Dedifferentiated amniotic fluid mesenchymal stem cell (primary cell): ENCODE results near the gene FGF16.
"Not testable (repeated sequence)": the region's sequence is repeated elsewhere in the genome, so short reads cannot be mapped to it uniquely, and the experiment has no call there.

Experiments used
- DNase-seq: peaks from one replicate; pipeline ENCODE4 v3.0.0-alpha.2; 2016; ENCODE audit errors: extremely low spot score

FGF16 gene

GRCh38 chrX:77447653-77448569, 722 bp downstream of the FGF16 start:
- DNase-seq: no peak

GRCh38 chrX:77450415-77450814, 3.2 kb downstream of the FGF16 start:
- no peak for DNase-seq

- no peak for DNase-seq
These were observed 3.8 kb downstream of the FGF16 start for GRCh38 chrX:77450996-77451395.

GRCh38 chrX:77453190-77453589, 6.0 kb downstream of the FGF16 start:
- no peak for DNase-seq

GRCh38 chrX:77455437-77455836, 8.2 kb downstream of the FGF16 start:
- no peak for DNase-seq

- DNase-seq: no peak
These were observed 36.9 kb downstream of the FGF16 start for GRCh38 chrX:77484045-77484444.

GRCh38 chrX:77493677-77494553, 46.7 kb downstream of the FGF16 start:
- no peak for DNase-seq

- DNase-seq: not testable (repeated sequence)
These were observed 53.0 kb downstream of the FGF16 start for GRCh38 chrX:77500164-77500563.

- DNase-seq: no peak
These were observed 55.8 kb downstream of the FGF16 start for GRCh38 chrX:77502951-77503525.

- no peak for DNase-seq
These were observed 58.0 kb downstream of the FGF16 start for GRCh38 chrX:77505227-77505626.
